Spleen (tissue), 7 donors: ENCODE data around the gene PROX1.

ENCODE experiments used
- POLR2A ChIP-seq, 3 donors: fragments of 450-650 bp; IDR thresholded peaks; one replicate each; pipeline ENCODE4 v1.5.1; 2017; ENCODE audit warnings: antibody characterized with exemption in 3 of 3, mild to moderate bottlenecking in 1 of 3
- TF ChIP-seq, protein P1 (sequence below), 11 experiments: fragments of 200-600 bp in 7 of 11; fragments of 450-650 bp in 4 of 11; sonication (generic) in 4 of 11; IDR thresholded peaks in 8 of 11; conservative IDR thresholded peaks in 3 of 11; 1 replicate in 7 of 11; 2 replicates in 4 of 11; pipeline versions ENCODE4 v1.4.0 to v1.8.0; 2016 to 2021; ENCODE audit warnings: antibody characterized with exemption in 11 of 11, inconsistent platforms in 4 of 11, mild to moderate bottlenecking in 1 of 11
- donor health status: DM: no; HTN: no; CAD: no; lungs with moderate emphysema.
- donor health status: DM: no; HTN: no; CAD: no.
- donor health status: DM: no; HTN: no; CAD: no.

DNA sequence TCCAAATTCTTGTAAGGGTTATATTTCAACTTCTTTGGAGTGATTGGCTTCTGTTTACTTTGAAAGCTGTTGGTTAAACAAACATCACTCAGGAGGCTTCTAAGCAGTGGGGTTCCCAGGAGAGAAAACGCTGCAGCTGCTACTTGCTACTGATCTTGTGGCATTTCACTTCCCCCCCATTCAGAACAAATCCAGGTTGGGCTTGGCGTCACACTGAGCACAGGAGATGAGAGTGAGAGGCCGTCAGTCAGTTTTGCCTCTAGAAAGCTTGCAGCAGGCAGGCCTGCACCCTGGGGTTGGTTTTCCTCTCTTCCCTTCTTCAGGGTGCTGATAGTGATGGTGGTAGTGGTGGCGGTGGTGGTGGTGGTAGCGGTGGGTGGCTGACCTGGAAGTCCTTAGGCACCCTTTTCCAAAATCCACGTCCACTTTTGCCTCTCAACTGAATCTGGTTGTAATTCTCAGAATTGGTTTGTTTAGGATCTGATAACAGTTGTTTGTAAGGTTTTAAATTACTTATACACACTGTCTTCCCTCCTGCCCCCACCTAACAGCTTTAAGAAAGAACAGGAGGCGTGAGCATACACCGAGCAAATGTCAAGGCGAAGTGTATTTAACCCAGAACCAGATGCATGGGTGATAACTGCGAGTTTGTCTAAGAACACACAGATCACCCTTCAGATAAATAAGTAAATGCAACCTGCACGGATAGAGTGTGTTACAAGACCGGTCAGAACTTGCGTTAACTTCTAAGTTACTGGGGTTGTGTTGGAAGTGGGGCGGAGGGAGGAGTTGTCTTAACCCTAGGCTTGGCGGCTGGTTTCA lies 3.2 kb upstream of the PROX1 start:
- no peak for TF ChIP-seq POLR2A (IDR thresholded peaks at IDR 0.05)
- TF ChIP-seq, protein P1, sequence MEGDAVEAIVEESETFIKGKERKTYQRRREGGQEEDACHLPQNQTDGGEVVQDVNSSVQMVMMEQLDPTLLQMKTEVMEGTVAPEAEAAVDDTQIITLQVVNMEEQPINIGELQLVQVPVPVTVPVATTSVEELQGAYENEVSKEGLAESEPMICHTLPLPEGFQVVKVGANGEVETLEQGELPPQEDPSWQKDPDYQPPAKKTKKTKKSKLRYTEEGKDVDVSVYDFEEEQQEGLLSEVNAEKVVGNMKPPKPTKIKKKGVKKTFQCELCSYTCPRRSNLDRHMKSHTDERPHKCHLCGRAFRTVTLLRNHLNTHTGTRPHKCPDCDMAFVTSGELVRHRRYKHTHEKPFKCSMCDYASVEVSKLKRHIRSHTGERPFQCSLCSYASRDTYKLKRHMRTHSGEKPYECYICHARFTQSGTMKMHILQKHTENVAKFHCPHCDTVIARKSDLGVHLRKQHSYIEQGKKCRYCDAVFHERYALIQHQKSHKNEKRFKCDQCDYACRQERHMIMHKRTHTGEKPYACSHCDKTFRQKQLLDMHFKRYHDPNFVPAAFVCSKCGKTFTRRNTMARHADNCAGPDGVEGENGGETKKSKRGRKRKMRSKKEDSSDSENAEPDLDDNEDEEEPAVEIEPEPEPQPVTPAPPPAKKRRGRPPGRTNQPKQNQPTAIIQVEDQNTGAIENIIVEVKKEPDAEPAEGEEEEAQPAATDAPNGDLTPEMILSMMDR (IDR thresholded peaks at IDR 0.05 in 8 of 11, conservative IDR thresholded peaks at IDR 0.05 in 3 of 11), result no peak
